Activated CD8-positive, alpha-beta T cell treated with anti-CD3 and anti-CD28 coated beads, Interleukin-2, amount 10 ng/mL, durations not matched to agents 7 days and 5 days (primary cell): ENCODE data around the gene PEPD. TPM values are rescaled to one million over a fixed set of nuclear protein-coding genes. Genes with fewer than 3 reads are reported as not detected.

Source experiments
- ATAC-seq: fragments of 150-1000 bp; cut with Tn5 transposase; one replicate; pipeline ENCODE4 v1.10.0; 2021; ENCODE audit warnings: moderate library complexity
- CTCF ChIA-PET: fragments of 350-600 bp; sonication (Branson Sonifier 250); formaldehyde crosslinking; loops from one replicate; lab custom pipeline; 2021; ENCODE audit warnings: antibody characterized with exemption; lab: Charles Lee
- POLR2A ChIA-PET: fragments of 350-600 bp; sonication (Branson Sonifier 250); formaldehyde crosslinking; loops from one replicate; lab custom pipeline; 2021; ENCODE audit warnings: antibody characterized with exemption; lab: Charles Lee
- DNase-seq: peaks from one replicate; pipeline ENCODE4 v3.0.0-alpha.2; 2020
- H3K27ac Mint-ChIP-seq: one replicate; pipeline ENCODE4 v1.8.0; 2021; ENCODE audit warnings: mild to moderate bottlenecking, mixed read lengths
- H3K27me3 Mint-ChIP-seq: one replicate; pipeline ENCODE4 v1.8.0; 2021; ENCODE audit warnings: low read depth, mixed read lengths
- H3K36me3 Mint-ChIP-seq: one replicate; pipeline ENCODE4 v1.8.0; 2021; ENCODE audit warnings: low read depth, mixed read lengths
- H3K4me1 Mint-ChIP-seq: one replicate; pipeline ENCODE4 v1.8.0; 2021; ENCODE audit warnings: low read depth, mixed read lengths
- H3K4me3 Mint-ChIP-seq: one replicate; pipeline ENCODE4 v1.8.0; 2021; ENCODE audit warnings: mild to moderate bottlenecking, mixed read lengths
- H3K9me3 Mint-ChIP-seq: one replicate; pipeline ENCODE4 v1.8.0; 2022; ENCODE audit warnings: mixed read lengths; ENCODE audit not compliant: insufficient read depth
- total RNA-seq, 2 experiments: library from RNA; stranded (reverse); gene quantifications; one replicate each; pipeline ENCODE4 v1.2.3, GENCODE V29; 2021

Gene PEPD
- total RNA-seq, 2 experiments from 2014 or later, result 27.9 to 30.5 TPM

GRCh38 chr19:33467851-33468250, 53.7 kb downstream of the PEPD start:
- Mint-ChIP-seq H3K27ac (peak overlapping the region; percentile 60), H3K4me1 (peaks cover 6% of the 10 kb centered on the region), H3K4me3 (no peak overlapping the region), H3K9me3 (no peaks in the 10 kb centered on the region), H3K36me3 (no peaks in the 10 kb centered on the region), H3K27me3 (no peaks in the 10 kb centered on the region)
- ChIA-PET CTCF (no interaction called here), POLR2A (no interaction called here)
- DNase-seq, result no peak
- ATAC-seq, result no peak

DNA sequence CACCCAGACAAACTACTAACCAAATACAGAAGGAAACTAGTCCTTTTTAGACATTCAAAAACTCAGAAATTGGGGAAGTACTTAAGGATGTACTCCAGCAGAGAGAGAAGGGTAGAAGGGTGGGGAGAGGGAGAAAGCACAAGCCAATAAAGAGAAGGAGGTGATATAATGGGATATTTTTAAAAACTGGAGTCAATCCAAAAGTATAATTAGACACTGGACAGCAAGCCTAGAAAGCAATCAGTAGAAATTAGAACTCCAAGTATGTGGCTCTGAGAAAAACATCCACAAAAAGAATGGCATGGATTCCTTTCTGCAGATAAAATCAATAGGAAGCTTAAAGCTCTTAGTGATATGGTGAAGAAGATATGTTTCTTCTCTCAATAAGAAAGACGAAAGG, 55.8 kb downstream of the PEPD start:
- Mint-ChIP-seq H3K4me3 (no peak overlapping the region), H3K36me3 (no peaks in the 10 kb centered on the region), H3K27ac (no peak overlapping the region), H3K4me1 (peaks cover 3% of the 10 kb centered on the region), H3K27me3 (no peaks in the 10 kb centered on the region), H3K9me3 (no peaks in the 10 kb centered on the region)
- DNase-seq, result no peak
- POLR2A ChIA-PET, result no interaction called here
- no peak for ATAC-seq
- CTCF ChIA-PET, result no interaction called here

DNA sequence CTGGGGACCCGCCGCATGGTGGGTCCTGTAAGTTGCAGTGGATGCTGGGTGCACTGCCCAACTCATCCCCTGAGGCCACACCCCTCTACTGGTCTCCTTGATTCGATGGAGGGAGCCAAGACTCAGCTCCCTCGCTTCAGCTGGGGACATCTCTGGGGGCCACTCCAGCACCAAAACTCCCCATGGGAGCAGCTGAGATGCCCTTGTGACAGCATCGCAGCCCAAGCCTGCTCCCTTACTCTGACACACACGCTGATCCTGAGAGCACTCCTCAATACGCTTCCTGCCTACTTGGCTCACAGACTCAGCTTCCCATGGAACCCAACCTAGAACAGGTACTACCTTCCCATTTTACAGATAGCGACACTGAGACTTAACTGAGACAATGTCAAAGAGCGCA, 56.2 kb downstream of the PEPD start:
- ChIA-PET POLR2A (no interaction called here), CTCF (no interaction called here)
- Mint-ChIP-seq H3K9me3 (no peaks in the 10 kb centered on the region), H3K36me3 (no peaks in the 10 kb centered on the region), H3K27ac (no peak overlapping the region), H3K27me3 (no peaks in the 10 kb centered on the region), H3K4me3 (no peak overlapping the region), H3K4me1 (no peaks in the 10 kb centered on the region)
- no peak for ATAC-seq
- no peak for DNase-seq

GRCh38 chr19:33464733-33465115, 56.9 kb downstream of the PEPD start:
- DNase-seq, result no peak
- ATAC-seq, result no peak
- no peak overlapping the region for H3K27ac Mint-ChIP-seq
- H3K27me3 Mint-ChIP-seq, result no peaks in the 10 kb centered on the region
- H3K9me3 Mint-ChIP-seq, result no peaks in the 10 kb centered on the region
- POLR2A ChIA-PET, result no interaction called here
- H3K4me1 Mint-ChIP-seq, result no peaks in the 10 kb centered on the region
- no peaks in the 10 kb centered on the region for H3K36me3 Mint-ChIP-seq
- CTCF ChIA-PET, result no interaction called here
- H3K4me3 Mint-ChIP-seq, result no peak overlapping the region

GRCh38 chr19:33464010-33464732, 57.4 kb downstream of the PEPD start:
- H3K4me3 Mint-ChIP-seq, result no peak overlapping the region
- H3K27ac Mint-ChIP-seq, result no peak overlapping the region
- H3K36me3 Mint-ChIP-seq, result no peaks in the 10 kb centered on the region
- DNase-seq (no peak), ATAC-seq (no peak)
- no peaks in the 10 kb centered on the region for H3K27me3 Mint-ChIP-seq
- no peaks in the 10 kb centered on the region for H3K4me1 Mint-ChIP-seq
- CTCF ChIA-PET, result interaction anchor here (1.7 kb wide), 1 partner anchor 34 kb away, joined by 10 read pairs; no protein-coding TSS in a partner anchor
- POLR2A ChIA-PET, result no interaction called here
- H3K9me3 Mint-ChIP-seq, result no peaks in the 10 kb centered on the region

DNA sequence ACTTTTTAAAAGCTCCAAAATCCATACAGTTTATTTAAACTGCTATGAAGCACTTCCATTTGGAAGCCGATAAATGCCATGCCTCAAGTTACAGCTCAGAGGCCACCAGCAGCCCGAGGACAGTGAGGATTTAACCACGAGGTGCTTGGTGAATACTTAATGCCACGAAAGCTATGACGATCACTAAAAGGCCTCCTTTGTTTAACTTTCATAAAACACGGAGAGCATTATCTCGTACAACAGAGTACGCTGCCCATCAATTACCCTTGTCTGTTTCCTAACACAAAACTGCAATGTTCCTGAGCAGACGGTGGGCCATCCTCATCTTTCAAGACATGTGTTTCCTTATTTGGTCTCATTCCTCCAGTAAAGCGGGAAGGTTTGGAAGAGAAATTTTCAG, 58.4 kb downstream of the PEPD start:
- H3K4me3 Mint-ChIP-seq, result no peak overlapping the region
- no peaks in the 10 kb centered on the region for H3K9me3 Mint-ChIP-seq
- no peak for ATAC-seq
- H3K36me3 Mint-ChIP-seq, result no peaks in the 10 kb centered on the region
- POLR2A ChIA-PET, result no interaction called here
- no peaks in the 10 kb centered on the region for H3K27me3 Mint-ChIP-seq
- DNase-seq, result no peak
- CTCF ChIA-PET, result interaction anchor here (1.7 kb wide), 1 partner anchor 33 kb away, joined by 10 read pairs; no protein-coding TSS in a partner anchor
- H3K27ac Mint-ChIP-seq, result no peak overlapping the region
- no peaks in the 10 kb centered on the region for H3K4me1 Mint-ChIP-seq

- CTCF ChIA-PET, result no interaction called here
- no peaks in the 10 kb centered on the region for H3K36me3 Mint-ChIP-seq
- ATAC-seq (no peak), DNase-seq (no peak)
- no peak overlapping the region for H3K4me3 Mint-ChIP-seq
- H3K4me1 Mint-ChIP-seq, result no peaks in the 10 kb centered on the region
- no peaks in the 10 kb centered on the region for H3K9me3 Mint-ChIP-seq
- H3K27ac Mint-ChIP-seq, result no peak overlapping the region
- H3K27me3 Mint-ChIP-seq, result no peaks in the 10 kb centered on the region
- POLR2A ChIA-PET, result no interaction called here
Observed at GRCh38 chr19:33462112-33462791, 59.3 kb downstream of the PEPD start.

GRCh38 chr19:33461256-33462111, 60.1 kb downstream of the PEPD start:
- Mint-ChIP-seq H3K27ac (no peak overlapping the region), H3K27me3 (no peaks in the 10 kb centered on the region), H3K36me3 (no peaks in the 10 kb centered on the region), H3K4me1 (no peaks in the 10 kb centered on the region), H3K4me3 (no peak overlapping the region), H3K9me3 (no peaks in the 10 kb centered on the region)
- ChIA-PET CTCF (no interaction called here), POLR2A (no interaction called here)
- no peak for ATAC-seq
- no peak for DNase-seq

DNA sequence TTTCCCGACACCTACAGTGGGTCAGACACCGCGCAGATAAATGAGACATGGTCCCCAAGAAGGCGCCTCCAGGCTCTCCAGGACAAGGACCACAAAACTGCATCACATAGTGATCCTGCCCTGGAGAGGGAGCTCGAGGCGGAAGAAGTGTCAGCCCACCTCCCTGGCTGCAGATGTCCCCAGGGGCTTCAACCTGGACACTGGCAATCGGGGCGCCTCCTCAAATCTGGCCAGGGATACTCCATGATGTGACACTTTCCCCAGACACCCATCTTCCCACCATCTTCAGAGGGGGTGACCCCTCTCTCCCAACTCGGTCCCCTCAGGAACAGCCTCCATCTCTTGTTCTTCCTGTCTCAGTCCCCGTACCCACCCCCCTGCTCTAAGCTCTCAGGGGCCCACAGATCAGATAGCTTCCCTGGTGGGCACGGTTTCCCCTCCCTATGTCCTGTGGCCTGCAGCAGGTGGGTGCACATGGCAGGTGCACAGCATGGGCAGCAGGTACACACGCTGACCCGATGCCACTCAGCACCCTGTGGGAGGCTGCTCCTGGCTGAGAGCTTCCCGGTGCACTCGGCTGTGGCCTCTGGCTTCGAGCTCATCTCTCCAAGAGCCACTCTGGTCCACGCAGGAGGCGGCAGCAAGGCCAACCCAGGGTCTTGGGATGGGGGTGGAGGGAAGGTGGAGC, 61.2 kb downstream of the PEPD start:
- POLR2A ChIA-PET, result no interaction called here
- no peak for ATAC-seq
- Mint-ChIP-seq H3K27ac (no peak overlapping the region), H3K27me3 (no peaks in the 10 kb centered on the region), H3K9me3 (no peaks in the 10 kb centered on the region), H3K4me1 (no peaks in the 10 kb centered on the region), H3K36me3 (no peaks in the 10 kb centered on the region), H3K4me3 (no peak overlapping the region)
- CTCF ChIA-PET, result interaction anchor here (1.9 kb wide), 1 partner anchor 30 kb away, joined by 4 read pairs; no protein-coding TSS in a partner anchor
- no peak for DNase-seq

DNA sequence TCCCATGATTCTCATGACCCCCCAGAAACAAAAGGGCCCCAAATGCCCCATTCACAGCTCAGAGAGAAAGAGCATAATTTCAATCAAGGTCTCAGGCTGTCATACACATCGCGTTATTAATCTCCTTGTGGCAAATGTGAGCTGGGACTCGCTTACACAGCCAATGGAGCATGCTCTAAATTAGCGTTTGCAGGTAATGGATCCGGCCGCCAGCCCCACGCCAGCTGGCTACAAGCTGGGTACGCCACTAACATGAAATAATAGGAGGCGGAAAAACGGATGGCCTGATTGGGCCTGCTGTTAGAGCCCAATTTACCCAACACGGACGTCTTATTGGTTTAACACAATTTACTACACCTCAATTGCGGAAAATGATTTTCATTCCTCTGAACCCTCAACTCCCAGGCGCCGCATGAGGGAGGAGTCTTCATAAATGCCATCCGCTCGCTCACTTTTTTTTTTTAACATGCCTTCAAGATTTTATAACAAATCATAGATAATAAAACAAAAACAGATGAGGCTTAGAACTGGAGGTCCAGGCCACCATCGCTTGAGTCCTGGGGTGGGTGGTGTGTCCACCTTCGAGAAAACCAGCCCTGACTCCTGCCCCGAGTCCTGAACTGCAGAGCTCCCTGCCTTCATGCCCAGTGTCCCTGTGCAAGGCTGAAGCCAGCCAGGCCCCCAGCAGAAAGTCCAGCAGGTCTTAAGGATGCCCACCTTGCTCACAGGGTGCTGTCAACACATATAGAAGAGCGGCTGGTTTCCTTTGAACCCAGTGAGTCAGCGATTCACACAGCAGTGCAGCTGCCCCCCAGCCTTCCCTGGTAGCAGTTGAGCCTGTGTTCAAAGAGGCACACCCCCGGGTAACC, 62.1 kb downstream of the PEPD start:
- POLR2A ChIA-PET, result interaction anchor here (0.8 kb wide), 1 partner anchor 427 kb away, joined by 3 read pairs; no protein-coding TSS in a partner anchor

GRCh38 chr19:33458807-33459206, 62.8 kb downstream of the PEPD start:
- ATAC-seq (no peak), DNase-seq (no peak)
- no peaks in the 10 kb centered on the region for H3K4me1 Mint-ChIP-seq
- ChIA-PET CTCF (interaction anchor here (1.9 kb wide), 1 partner anchor 28 kb away, joined by 4 read pairs; no protein-coding TSS in a partner anchor), POLR2A (no interaction called here)
- H3K27ac Mint-ChIP-seq, result no peak overlapping the region
- H3K4me3 Mint-ChIP-seq, result no peak overlapping the region
- no peaks in the 10 kb centered on the region for H3K36me3 Mint-ChIP-seq
- H3K27me3 Mint-ChIP-seq, result no peaks in the 10 kb centered on the region
- no peaks in the 10 kb centered on the region for H3K9me3 Mint-ChIP-seq

More for the DNA sequence above, 62.1 kb downstream of the PEPD start:
- H3K4me1 Mint-ChIP-seq, result no peaks in the 10 kb centered on the region
- no peaks in the 10 kb centered on the region for H3K36me3 Mint-ChIP-seq
- H3K9me3 Mint-ChIP-seq, result no peaks in the 10 kb centered on the region
- ATAC-seq (no peak), DNase-seq (no peak)
- H3K27me3 Mint-ChIP-seq, result no peaks in the 10 kb centered on the region
- CTCF ChIA-PET, result interaction anchor here (1.9 kb wide), 1 partner anchor 29 kb away, joined by 4 read pairs; no protein-coding TSS in a partner anchor
- H3K4me3 Mint-ChIP-seq, result no peak overlapping the region
- H3K27ac Mint-ChIP-seq, result no peak overlapping the region
